DND-41 (cell line): ENCODE measurements around the gene HECTD1.

Experiments used
- CTCF ChIP-seq: IDR thresholded peaks from 2 replicates; pipeline ENCODE4 v1.5.1; 2012; ENCODE audit warnings: borderline replicate concordance, low read length, moderate library complexity, mild to moderate bottlenecking; ENCODE audit not compliant: poor library complexity, severe bottlenecking; ENCODE audit errors: extremely low read depth
- EZH2 ChIP-seq: IDR thresholded peaks from 3 replicates; pipeline ENCODE4 v1.6.1; 2012; ENCODE audit warnings: borderline replicate concordance, low read depth, mild to moderate bottlenecking, moderate library complexity, low read length, inconsistent platforms; ENCODE audit not compliant: severe bottlenecking

- TF ChIP-seq CTCF (no peak), EZH2 (no peak)
Measured at GRCh38 chr14:31051023-31051422, 156.6 kb downstream of the HECTD1 start.
